ENCODE data around the gene CTIF.
"Not testable (repeated sequence)": the region's sequence is repeated elsewhere in the genome, so short reads cannot be mapped to it uniquely, and the experiment has no call there.

The CTIF gene

DNA sequence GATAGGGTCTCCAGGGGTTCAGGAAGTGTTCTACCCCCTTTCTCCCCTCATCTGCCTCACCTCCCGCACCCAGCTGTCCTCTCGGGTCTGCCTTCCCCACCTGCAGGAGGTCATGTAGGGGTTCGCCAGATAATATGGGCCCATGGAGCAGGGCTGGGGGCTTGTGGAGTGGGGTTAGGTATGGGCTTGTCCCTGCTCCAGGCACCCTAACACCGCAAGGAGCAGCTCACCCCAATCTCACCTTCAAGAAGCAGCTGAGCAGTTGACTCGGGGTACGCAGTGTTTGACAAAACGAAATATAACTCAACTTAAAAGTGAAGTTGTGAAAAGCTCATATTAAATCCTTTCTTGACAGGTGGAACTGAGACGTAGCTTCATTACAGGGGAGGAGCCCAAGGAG, 99.6 kb downstream of the CTIF start:
- in situ Hi-C loops (cut with HindIII; ENCODE audit: low sequenced_read_pairs): no loop called here

DNA sequence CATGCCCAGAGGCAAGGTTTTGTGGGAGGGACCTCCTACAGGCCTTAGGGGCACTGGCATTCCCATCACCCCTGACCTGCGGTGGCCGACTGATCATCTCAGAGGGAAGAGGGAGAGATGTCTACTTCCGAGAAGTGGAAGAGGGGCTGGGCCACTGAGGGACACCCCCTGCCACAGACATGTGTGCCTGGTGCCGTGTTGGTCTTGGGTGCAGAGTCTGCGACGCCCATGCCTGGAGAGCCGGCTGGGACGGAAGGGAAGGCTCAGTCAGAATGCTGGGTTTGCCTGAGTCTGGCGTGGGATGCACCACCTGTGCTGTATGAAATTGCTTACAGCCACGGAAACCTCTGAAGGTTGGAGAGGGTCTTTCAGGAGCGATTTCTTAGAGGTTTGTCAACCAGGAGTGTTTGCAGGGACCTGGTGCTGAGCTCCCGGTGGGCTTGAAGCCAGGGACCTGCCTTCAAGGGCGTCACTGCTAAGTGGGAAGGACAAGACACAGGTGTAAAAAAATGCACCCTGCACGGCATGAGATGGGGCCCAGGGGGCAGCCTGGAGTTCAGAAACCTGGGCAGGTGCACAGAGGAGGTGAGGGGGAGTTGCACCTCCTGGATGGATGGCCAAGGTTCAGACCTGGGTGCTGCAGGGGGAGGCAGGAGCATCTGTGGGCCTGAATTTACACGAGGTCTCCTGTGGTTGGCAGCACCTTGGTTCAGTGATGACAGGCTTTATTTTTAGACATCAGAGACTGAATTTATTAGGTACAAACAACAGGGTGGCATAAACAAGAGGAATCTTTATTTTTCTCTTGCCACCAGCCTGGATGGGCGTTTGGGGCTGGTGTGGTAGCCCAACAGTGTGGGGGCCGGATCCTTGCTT, 100.3 kb downstream of the CTIF start:
- in situ Hi-C loops (cut with HindIII; ENCODE audit: low sequenced_read_pairs): no loop called here

DNA sequence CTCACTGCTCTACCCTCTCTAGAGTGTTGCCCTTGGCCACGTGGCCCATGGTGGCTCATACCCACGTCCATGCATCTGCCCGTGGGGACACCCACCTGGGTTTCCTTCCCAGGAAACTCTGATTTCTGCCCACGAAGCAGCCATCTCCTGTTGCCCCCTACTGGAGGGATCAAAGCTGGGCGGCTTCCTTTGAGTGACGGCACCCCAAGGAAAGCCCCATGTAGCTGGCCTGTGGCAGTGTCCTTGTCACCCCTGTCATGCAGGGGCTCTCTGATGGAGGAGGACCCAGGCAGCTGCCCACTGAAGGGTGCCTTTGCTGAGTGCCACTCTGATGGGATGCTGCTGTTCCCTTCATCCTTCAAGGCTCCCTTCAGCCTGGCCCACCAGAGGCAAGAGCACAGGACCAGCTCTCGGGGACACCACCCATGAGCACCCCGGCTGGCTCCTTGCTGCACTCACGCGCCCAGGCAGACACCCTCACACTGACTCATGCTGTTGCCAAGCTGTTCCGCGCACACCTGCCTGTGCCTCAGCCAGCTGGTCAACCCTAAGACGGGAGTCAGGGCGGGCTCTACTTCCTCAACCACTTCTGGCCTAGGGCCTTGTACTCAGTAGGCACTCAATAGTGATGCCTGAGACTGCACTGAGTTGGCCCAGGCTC, 101.1 kb downstream of the CTIF start:
- in situ Hi-C loops (cut with HindIII; ENCODE audit: low sequenced_read_pairs): no loop called here

DNA sequence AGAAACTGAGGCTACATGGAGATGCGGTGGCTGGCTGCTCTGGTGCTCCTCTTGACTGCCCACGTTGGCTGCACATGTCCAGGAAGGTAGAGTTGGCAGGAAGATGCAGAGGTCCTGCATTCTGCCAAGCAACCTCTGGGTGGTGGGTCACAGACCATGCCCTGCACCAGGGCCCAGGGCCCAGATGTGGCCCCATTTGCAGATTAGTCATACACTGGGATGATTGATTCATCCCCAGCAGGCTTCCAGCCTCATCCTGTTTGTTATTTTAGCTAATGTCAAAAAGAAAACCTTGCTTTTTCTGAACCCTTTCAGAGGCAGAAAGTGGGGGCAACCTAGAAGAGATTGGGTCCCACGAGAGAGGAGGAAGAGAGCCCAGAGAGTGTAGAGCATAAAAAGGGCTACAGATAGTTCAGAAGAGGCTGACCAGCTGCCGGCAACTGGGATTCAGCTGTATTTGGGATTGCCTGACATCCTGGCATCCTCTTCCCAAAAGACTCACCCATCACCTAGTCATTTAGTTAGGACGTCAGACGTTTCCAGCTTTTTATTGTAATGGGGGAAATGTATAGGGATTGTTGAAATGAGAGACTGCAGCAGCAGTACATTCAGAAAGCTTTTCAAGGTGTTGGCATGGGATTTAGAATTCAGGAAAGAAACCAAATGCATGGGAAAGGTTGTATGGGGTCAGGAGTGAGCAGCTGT, 101.9 kb downstream of the CTIF start:
- in situ Hi-C loops (cut with HindIII; ENCODE audit: low sequenced_read_pairs): no loop called here

DNA sequence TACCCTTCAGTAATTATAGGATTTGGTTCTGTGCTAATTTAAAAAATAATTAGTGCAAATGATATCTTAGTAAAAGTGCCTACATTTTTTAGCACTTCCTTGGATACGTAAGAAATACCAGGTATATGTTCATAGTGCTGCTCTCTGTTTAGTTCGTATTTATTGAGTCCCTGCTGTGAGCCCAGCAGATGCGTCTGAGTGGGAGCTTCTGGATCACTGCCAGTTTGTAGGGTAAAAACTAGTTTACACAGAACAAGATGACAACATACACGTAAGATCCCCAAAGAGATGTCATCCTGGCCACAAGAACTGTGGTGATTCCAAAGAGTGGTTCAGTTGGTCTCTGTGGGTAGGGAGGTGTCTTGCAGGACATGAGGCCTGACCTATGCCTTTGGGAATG, 103.2 kb downstream of the CTIF start:
- in situ Hi-C loops (cut with HindIII; ENCODE audit: low sequenced_read_pairs): no loop called here

DNA sequence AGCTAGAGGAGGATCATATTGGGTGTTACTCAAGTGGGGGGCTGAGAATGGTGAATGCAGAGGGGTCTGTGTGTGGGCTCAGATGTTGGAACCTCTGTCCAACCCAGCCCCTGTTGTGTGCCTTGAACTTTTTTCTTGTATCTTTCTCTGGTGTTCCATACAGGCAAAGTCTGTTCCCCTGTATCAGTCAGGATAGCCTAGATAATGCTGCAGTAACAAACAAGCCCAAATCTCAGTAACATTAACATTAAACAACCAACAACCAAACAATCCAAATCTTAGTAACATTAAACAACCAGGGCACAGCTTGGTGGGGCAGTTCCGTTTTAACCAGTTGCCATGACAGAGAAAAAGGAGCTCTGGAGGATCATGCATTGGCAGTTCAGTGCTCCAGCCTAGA, 103.7 kb downstream of the CTIF start:
- in situ Hi-C loops (cut with HindIII; ENCODE audit: low sequenced_read_pairs): no loop called here

DNA sequence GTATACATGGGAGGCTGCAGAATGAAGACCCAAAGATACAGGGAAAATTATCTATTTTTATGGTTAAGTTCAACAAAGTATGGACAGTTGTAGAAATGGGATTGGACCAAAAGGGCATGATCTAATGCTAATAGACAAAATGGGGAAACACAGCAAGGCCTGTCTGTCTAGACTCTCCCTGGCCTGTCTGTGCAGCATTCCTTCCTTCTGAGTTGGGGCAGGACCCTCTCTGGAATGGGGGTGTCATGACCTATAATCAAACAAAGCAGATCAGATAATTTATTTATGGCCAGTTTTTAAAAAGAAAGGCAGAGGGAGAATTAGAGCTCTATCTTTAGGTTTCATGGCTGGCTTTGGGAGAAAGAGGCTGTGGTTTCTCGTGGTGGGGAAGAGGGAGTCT, 104.4 kb downstream of the CTIF start:
- in situ Hi-C loops (cut with HindIII; ENCODE audit: low sequenced_read_pairs): no loop called here

DNA sequence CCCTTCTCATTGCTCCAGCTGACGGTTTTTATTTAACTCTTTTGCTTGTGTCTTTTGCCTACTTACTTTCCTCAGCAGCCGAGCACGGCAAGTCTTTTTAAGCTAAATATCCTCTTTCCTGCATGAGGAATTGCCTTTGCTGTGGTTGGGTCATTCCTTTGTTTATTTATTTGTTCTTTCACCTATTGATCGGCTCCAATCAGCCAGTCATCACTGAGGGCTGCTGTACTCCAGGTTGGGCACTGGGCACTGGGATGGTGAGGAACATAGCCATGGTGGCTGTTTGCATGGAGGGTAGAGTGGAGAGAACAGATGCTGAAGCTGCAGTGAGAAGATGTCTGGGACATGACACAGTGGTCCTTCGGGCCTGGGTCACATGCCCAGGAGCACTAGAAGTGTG, 105.2 kb downstream of the CTIF start:
- in situ Hi-C loops (cut with HindIII; ENCODE audit: low sequenced_read_pairs): no loop called here

DNA sequence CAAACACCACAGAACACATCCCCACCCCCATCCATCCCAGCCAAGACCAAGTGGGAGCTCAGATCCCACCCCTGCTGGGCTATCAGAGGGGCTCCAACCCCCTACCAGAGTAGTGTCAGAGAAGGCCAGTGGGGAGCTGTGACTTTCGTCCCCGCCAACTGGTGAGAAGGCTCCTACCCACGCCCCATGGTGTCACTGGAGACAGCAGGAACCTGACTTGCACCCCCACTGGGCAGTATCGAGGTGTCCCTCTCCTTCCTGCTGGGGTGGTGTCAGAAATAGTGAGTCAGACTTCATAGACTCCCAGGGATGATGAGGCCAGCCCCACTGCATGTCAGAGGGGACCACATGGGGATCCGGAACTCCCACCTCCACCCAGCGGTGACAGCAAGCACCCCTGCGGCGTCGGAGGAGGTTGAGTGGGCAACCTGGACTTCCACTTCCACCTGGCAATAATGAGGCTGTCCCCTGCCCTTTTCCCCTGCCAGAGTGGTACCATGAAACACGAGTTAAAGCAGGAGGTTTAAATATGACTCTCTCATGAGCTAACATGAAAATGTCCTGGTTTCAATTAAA, 106.7 kb downstream of the CTIF start:
- in situ Hi-C loops (cut with HindIII; ENCODE audit: low sequenced_read_pairs): no loop called here

DNA sequence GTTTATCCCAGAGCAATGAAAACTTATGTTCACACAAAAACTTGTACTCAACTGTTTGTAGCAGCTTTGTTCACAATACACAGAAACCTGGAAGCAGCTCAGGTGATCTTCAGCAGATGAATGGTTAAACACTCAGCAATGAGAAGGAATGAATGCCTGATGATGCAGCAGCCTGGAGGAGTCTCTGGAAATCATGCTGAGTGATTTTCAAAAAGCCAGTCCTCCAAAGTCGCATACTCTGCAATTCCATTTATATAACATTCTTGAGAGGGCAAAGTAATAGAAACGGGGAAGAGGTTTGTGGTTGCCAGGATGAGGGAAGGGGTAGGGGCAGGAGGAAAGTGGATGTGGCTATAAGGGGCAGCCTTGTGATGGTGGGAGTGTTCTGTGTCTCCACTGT, 108.1 kb downstream of the CTIF start:
- in situ Hi-C loops (cut with HindIII; ENCODE audit: low sequenced_read_pairs): no loop called here

DNA sequence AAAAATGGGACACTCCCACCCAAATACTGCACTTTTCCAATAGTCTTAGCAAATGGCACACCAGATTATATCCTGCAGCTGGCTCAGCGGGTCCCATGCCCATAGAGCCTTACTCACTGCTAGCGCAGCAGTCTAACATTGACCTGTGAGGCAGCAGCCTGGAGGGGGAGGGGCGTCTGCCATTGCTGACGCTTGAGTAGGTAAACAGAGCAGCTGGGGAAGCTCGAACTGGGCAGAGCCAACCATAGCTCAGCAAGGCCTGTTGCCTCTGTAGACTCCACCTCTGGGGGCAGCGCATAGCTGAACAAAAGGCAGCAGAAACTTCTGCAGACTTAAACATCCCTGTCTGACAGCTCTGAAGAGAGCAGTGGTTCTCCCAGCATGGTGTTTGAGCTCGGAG, 110.4 kb downstream of the CTIF start:
- in situ Hi-C loops (cut with HindIII; ENCODE audit: low sequenced_read_pairs): no loop called here

DNA sequence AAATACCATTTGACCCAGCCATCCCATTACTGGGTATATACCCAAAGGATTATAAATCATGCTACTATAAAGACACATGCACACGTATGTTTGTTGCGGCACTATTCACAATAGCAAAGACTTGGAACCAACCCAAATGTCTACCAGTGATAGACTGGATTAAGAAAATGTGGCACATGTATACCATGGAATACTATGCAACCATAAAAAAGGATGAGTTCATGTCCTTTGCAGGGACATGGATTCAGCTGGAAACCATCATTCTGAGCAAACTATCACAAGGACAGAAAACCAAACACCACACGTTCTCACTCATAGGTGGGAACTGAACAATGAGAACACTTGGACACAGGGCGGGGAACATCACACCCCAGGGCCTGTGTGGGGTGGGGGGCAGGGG, 115.8 kb downstream of the CTIF start:
- in situ Hi-C loops (cut with HindIII; ENCODE audit: low sequenced_read_pairs): not testable (repeated sequence)

DNA sequence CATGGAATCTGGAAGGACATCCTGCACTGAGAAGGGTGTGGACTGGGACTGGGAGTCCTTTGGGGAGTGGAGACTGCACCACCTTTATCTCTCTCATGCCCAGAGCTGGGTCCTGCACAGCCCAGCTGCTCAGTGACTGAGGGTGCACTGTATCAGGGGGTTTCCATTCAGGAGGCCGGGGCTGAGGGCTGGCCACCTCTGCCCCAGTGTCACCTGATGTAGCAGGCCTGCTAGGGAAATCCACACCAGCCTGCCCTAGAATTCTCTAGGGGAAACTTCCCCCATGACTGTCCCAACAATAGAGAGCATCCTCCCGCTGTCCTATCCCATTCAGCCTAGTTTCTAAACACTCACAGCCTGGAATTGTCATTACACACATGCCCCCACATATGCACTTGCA, 116.7 kb downstream of the CTIF start:
- in situ Hi-C loops (cut with HindIII; ENCODE audit: low sequenced_read_pairs): no loop called here

DNA sequence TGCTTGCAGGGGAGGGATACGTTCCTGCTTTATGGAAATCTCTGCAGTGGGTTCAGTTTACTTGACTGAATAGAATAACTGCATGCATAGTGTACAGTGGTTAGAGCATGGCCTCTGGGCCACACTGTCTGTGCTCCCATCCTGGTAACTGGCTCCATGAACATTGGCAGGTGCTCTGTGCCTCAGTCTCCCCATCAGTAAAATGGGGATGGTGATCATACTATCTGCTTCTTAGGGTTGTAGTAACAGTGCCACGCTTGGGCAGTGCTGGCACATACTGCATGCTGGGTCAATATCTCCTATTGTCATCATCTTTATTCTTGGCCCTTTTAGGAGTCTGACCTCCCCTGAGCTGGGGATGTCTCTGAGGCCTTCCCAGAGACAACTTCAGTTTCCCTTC, 117.3 kb downstream of the CTIF start:
- in situ Hi-C loops (cut with HindIII; ENCODE audit: low sequenced_read_pairs): no loop called here

DNA sequence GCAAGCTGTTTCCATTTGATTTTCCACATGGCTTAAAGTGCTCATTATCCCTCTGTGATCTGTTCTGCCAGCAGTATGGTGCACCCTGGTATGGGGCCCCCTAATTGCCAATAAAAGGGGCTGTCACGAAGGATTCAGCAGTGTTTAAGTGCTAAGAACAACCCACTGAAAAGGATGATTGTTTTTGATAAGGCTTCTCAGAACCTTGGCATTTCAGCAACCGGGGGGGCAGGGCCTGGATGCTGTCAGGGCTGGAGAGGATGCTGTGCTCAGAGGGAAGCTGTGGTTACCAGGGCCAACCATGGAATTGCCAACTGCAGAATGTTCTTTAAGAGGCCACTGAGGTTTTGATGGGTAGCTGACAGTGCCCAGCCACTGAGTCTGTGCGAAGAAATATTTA, 117.8 kb downstream of the CTIF start:
- in situ Hi-C loops (cut with HindIII; ENCODE audit: low sequenced_read_pairs): no loop called here

DNA sequence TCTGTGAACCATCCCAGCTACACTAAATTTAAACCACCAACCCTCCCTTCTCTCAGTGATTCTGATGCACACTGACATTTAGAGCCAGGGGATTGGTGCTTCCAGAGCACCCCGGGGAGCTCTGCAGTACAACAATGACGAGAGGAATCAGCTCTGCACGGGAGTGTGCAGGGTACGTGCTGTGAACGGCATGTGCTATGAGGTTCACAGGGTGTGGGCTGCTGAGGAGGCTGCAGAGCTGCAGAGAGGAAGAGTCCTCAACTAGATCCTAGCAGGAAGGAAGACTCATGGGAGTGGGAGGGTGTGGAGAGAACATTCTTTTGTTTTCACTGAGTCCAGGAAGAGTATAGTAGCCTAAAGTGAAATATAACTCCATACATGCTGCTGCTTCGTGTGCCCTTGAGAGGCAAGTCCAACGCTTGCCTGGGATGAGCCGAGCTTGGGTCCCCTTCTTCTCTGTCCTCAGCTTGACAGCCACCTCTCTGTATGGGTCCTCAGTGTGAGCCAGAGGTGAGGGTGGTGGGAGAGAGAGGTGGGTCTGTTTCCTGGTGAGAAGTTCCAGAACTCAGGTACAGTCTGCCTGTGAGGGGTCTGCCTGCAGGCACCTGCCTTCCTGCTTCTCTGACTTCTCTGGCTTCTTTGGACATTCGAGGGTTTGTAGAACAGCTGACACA, 118.8 kb downstream of the CTIF start:
- in situ Hi-C loops (cut with HindIII; ENCODE audit: low sequenced_read_pairs): no loop called here

DNA sequence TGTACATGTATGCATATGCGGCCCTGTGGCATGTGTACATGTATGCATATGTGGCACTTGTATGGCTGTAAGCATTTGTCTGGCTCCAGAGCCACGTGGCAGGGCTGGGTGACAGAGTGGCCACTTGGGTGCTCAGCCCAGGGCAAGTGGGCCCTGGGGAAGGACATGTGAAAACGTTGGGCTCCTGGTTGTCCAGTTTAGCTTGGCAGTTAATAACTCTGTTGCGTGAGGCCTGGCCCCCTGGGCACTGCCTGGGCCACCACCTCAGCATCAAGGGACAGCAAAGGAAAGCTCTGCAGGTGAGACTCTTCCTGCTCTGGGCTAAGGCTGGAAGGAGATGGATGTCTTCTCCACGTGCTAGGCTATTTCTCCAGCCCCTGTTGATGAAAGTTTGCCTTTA, 119.9 kb downstream of the CTIF start:
- in situ Hi-C loops (cut with HindIII; ENCODE audit: low sequenced_read_pairs): no loop called here

DNA sequence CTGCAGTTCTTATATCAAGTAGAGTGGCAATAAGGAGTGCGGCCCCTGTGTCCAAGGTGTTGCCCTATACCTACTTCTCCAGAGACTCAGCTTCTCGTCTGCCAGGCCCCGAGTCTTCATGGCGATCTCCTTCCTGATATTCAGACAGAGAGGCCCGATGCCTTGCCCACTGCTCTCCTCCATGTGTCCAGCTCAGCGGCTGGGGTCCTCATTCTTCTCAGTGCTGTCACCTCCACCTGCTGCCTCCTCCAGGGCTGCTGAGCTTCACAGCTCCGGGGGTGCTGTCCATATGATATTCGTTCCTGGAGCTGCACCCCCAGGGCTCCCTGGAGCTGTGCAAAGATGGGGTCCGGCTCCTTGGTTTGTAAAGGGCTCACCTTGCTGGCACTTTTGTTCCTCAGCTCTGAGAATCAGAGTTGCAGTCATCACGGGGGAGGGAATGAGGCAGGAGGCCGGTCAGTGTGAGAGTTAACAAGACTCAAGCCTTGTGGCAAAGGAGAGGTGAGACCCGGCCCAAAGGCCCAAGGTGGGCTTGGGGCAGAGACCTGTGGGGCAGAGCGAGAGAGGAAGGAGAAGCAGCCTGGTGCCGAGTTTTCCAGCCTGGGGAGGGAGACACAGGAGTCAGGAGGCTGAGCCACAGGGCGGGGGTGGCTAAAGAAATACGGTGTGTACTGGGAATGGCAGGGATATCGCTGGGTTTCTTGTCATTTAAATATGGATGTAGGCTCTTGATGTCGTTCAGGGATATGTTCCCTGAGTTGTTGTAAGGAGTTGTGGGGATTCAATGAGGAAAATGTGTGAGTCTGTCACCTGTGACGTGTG, 120.6 kb downstream of the CTIF start:
- in situ Hi-C loops (cut with HindIII; ENCODE audit: low sequenced_read_pairs): no loop called here

DNA sequence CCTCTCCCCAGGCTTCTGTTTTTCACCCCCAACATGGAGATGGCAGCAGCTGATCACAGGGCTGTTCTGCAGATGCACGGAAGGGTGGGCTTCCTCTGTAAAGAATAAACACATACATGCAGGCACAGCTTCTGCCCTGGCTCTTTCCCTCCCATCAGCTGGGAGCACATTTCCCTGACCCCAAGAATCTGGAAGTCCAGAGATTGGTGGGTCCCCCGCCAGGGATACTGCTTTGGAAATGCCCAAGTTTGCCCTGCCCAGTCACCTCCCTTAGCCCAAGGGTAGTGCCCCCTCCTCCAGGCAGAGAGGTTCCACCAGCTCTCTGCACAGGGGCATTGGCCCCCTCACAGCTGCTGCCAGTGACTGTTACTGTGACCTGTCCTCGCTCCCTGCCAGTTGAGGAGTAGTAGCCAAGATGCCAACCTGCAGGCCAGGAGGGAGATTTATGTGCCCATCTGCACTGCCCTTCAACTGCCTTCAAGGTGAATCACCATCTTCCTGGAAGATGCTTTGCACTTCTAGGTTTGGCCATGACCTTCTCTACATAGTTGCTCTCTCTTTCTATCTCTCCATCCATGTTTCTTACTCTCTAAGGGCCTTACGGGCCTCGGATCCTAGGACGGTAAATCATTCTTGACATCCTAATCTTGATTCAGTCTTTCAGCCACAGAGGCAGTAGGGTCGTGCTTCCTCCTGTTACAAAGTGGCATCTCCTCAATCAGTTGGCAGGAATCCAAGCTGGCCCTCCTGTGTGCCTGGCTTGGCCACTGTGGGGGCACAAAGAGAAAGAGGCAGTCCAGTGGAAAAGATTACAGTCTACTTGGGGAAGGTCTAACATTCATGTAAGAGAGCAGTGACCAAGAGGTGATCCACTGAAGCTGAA, 121.8 kb downstream of the CTIF start:
- in situ Hi-C loops (cut with HindIII; ENCODE audit: low sequenced_read_pairs): no loop called here

Measured in endothelial cell of hepatic sinusoid (primary cell).